ENCODE measurements around the gene HOXB5. TPM values are rescaled to one million over a fixed set of nuclear protein-coding genes. Genes with fewer than 3 reads are reported as not detected.

Gene HOXB5
- total and polyA plus RNA-seq, 10 of the 15 experiments (the other 5 are each of a cell fraction or from before 2014, with no cell fraction given) = not detected

- H3K4me1 ChIP-seq (ENCODE audit: control insufficient read depth, insufficient read depth, low read length) = peaks cover 11% of the 10 kb centered on the region
- H4K20me1 ChIP-seq (ENCODE audit: control insufficient read depth, insufficient read depth) = no peaks in the 10 kb centered on the region
- ChIA-PET POLR2A (interaction anchor here (0.7 to 0.8 kb wide), 2 partner anchors 14 to 838 kb away, joined by 3 to 4 read pairs; no protein-coding TSS in a partner anchor), CTCF (interaction anchor here (0.7 to 1.0 kb wide), 3 partner anchors 10 to 218 kb away, joined by 3 to 5 read pairs (median 3); no protein-coding TSS in a partner anchor), RAD21 (ENCODE audit: unreplicated experiment) (interaction anchor here (0.7 kb wide), 1 partner anchor 169 kb away, joined by 4 read pairs; no protein-coding TSS in a partner anchor), SMC1A (ENCODE audit: uncharacterized antibody, unreplicated experiment) (interaction anchor here (1.3 kb wide), 1 partner anchor 15 kb away, joined by 3 read pairs; the partner anchor contains the start of gene HOXB5)
- no peak overlapping the region for H3K4me3 ChIP-seq
- FAIRE-seq (no peak), ATAC-seq (no peak), DNase-seq (ENCODE audit: low read depth, low spot score) (no peak)
- H3K36me3 ChIP-seq (ENCODE audit: control insufficient read depth in 2 of 2, insufficient read depth in 2 of 2, low read length in 1 of 2) = no peaks in the 10 kb centered on the region; a peak in 1 of 4 replicates
- peaks cover 0 to 5% of the 10 kb centered on the region in 2 experiments; a peak in 2 of 4 replicates for H3K27me3 ChIP-seq (replicated peaks in 1 of 2; ENCODE audit: control insufficient read depth in 2 of 2, insufficient read depth in 2 of 2, low read length in 1 of 2)
- BruUV-seq (replicated peaks) = no TSS peak
- H3K4me2 ChIP-seq (ENCODE audit: control insufficient read depth, insufficient read depth) = no peak overlapping the region
- in situ Hi-C loops (cut with MboI) = no loop called here
- intact Hi-C loops (cut with micrococcal nuclease; ENCODE audit: unreplicated experiment) = no loop called here
- no peak overlapping the region for H3K9ac ChIP-seq (ENCODE audit: control insufficient read depth, insufficient read depth, low read length)
- WGBS (ENCODE audit: insufficient coverage, insufficient replicate concordance, low lambda C conversion rate, missing lambda C conversion rate) = 100% methylated on average over 1 of the region's 1 CpG
- H3K27ac ChIP-seq (ENCODE audit: control insufficient read depth, insufficient read depth) = no peak overlapping the region
- no peak for TF ChIP-seq TCF12 (IDR thresholded peaks at IDR 0.05; ENCODE audit: low read depth, low read length)
- no peak for TF ChIP-seq KDM1A (IDR thresholded peaks at IDR 0.05; ENCODE audit: borderline replicate concordance)
- no peak for TF ChIP-seq YBX1 (IDR thresholded peaks at IDR 0.05)
- TF ChIP-seq BRCA1 (IDR thresholded peaks at IDR 0.05; ENCODE audit: low read depth, low read length) = no peak
- no peak for TF ChIP-seq MYC (IDR thresholded peaks at IDR 0.05; ENCODE audit: insufficient read depth, insufficient read length, insufficient replicate concordance, low read length, severe bottlenecking)
- TF ChIP-seq CBFB (IDR thresholded peaks at IDR 0.05; ENCODE audit: low read depth) = no peak
- no peak for TF ChIP-seq CREB1 (IDR thresholded peaks at IDR 0.05; ENCODE audit: low read depth)
- TF ChIP-seq BMI1 (IDR thresholded peaks at IDR 0.05; ENCODE audit: borderline replicate concordance) = no peak
- no peak for TF ChIP-seq ZSCAN29 (IDR thresholded peaks at IDR 0.05)
- no peak for TF ChIP-seq SMC3 (IDR thresholded peaks at IDR 0.05; ENCODE audit: borderline replicate concordance, low read length)
- no peak for TF ChIP-seq PRDM15 (CRISPR knock-in tag; IDR thresholded peaks at IDR 0.05)
- TF ChIP-seq TBL1XR1 (IDR thresholded peaks at IDR 0.05; ENCODE audit: low read depth, low read length) = no peak
- no peak for TF ChIP-seq CBX3 (IDR thresholded peaks at IDR 0.05; ENCODE audit: borderline replicate concordance, low read depth)
- no peak for TF ChIP-seq JUNB (IDR thresholded peaks at IDR 0.05)
- TF ChIP-seq REST (IDR thresholded peaks at IDR 0.05; ENCODE audit: low read depth, low read length) = no peak
- no peak for TF ChIP-seq POU2F2 (IDR thresholded peaks at IDR 0.05; ENCODE audit: borderline replicate concordance, low read depth, low read length)
- H2AFZ ChIP-seq (ENCODE audit: control insufficient read depth, low read depth, low read length) = no peak overlapping the region
- no peaks in the 10 kb centered on the region for H3K79me2 ChIP-seq (ENCODE audit: control insufficient read depth, insufficient read depth, low read length)
- H3K9me3 ChIP-seq (replicated peaks; ENCODE audit: control insufficient read depth, insufficient read depth, low read length) = no peaks in the 10 kb centered on the region
Measured at GRCh38 chr17:48608494-48608834, 14.9 kb upstream of the HOXB5 start.

Measured in GM12878 (cell line).